Measurements from ENCODE around the gene USH1C. TPM values are rescaled to one million over a fixed set of nuclear protein-coding genes. Genes with fewer than 3 reads are reported as not detected.
A peak's percentile ranks its signal among the peaks of the same experiment; 100 is the strongest.

USH1C gene
- polyA plus RNA-seq, 6 donors from 2014 or later = not detected

GRCh38 chr11:17473071-17473744 lies 71.0 kb downstream of the USH1C start:
- no peak overlapping the region for H3K27ac Mint-ChIP-seq
- peaks cover 0 to 5% (median 0%) of the 10 kb centered on the region in 7 donors for H3K9me3 Mint-ChIP-seq
- peaks cover 32 to 67% (median 60%) of the 10 kb centered on the region in 3 donors for H3K27me3 Mint-ChIP-seq
- H3K4me1 Mint-ChIP-seq = peaks cover 0 to 4% (median 2%) of the 10 kb centered on the region in 3 donors
- H3K36me3 Mint-ChIP-seq = no peaks in the 10 kb centered on the region
- DNase-seq (no peak), ATAC-seq (ENCODE audit: low read depth in 2 of 2) (no peak)
- H3K4me3 Mint-ChIP-seq = no peak overlapping the region

GRCh38 chr11:17472467-17472866 lies 71.7 kb downstream of the USH1C start:
- no peak overlapping the region for H3K27ac Mint-ChIP-seq
- no peak for DNase-seq
- no peak for ATAC-seq (ENCODE audit: low read depth in 2 of 2)
- no peaks in the 10 kb centered on the region for H3K36me3 Mint-ChIP-seq
- peaks cover 0 to 5% (median 0%) of the 10 kb centered on the region in 7 donors for H3K9me3 Mint-ChIP-seq
- peaks cover 25 to 60% (median 56%) of the 10 kb centered on the region in 3 donors for H3K27me3 Mint-ChIP-seq
- H3K4me3 Mint-ChIP-seq = no peak overlapping the region
- H3K4me1 Mint-ChIP-seq = peaks cover 0 to 4% (median 2%) of the 10 kb centered on the region in 3 donors

GRCh38 chr11:17471501-17471900 lies 72.7 kb downstream of the USH1C start:
- no peaks in the 10 kb centered on the region for H3K36me3 Mint-ChIP-seq
- peaks cover 23 to 52% (median 50%) of the 10 kb centered on the region in 3 donors for H3K27me3 Mint-ChIP-seq
- H3K9me3 Mint-ChIP-seq = peaks cover 0 to 5% (median 0%) of the 10 kb centered on the region in 7 donors
- no peak for DNase-seq
- H3K4me3 Mint-ChIP-seq = no peak overlapping the region
- peaks cover 0 to 4% (median 2%) of the 10 kb centered on the region in 3 donors for H3K4me1 Mint-ChIP-seq
- ATAC-seq (ENCODE audit: low read depth in 2 of 2) = no peak
- H3K27ac Mint-ChIP-seq = no peak overlapping the region

GRCh38 chr11:17469998-17470397 lies 74.2 kb downstream of the USH1C start:
- Mint-ChIP-seq H3K27me3 (peaks cover 23 to 37% (median 35%) of the 10 kb centered on the region in 3 donors), H3K4me3 (no peak overlapping the region), H3K9me3 (peaks cover 0 to 5% (median 0%) of the 10 kb centered on the region in 7 donors), H3K27ac (no peak overlapping the region), H3K36me3 (no peaks in the 10 kb centered on the region), H3K4me1 (no peaks in the 10 kb centered on the region)
- no peak for ATAC-seq (ENCODE audit: low read depth in 2 of 2)
- no peak for DNase-seq

- DNase-seq = no peak
- peaks cover 0 to 5% (median 0%) of the 10 kb centered on the region in 7 donors for H3K9me3 Mint-ChIP-seq
- H3K27me3 Mint-ChIP-seq = peaks cover 7 to 19% (median 17%) of the 10 kb centered on the region in 3 donors
- ATAC-seq (ENCODE audit: low read depth in 2 of 2) = no peak
- no peaks in the 10 kb centered on the region for H3K4me1 Mint-ChIP-seq
- H3K4me3 Mint-ChIP-seq = no peak overlapping the region
- no peak overlapping the region for H3K27ac Mint-ChIP-seq
- H3K36me3 Mint-ChIP-seq = no peaks in the 10 kb centered on the region
These were observed 76.1 kb downstream of the USH1C start for GRCh38 chr11:17468122-17468521.

- ATAC-seq (ENCODE audit: low read depth in 2 of 2) (no peak), DNase-seq (no peak)
- Mint-ChIP-seq H3K4me1 (no peaks in the 10 kb centered on the region), H3K9me3 (peaks cover 0 to 2% (median 0%) of the 10 kb centered on the region in 7 donors), H3K4me3 (no peak overlapping the region), H3K36me3 (no peaks in the 10 kb centered on the region), H3K27ac (no peak overlapping the region), H3K27me3 (peaks cover 0 to 11% (median 7%) of the 10 kb centered on the region in 3 donors)
These were observed 80.6 kb downstream of the USH1C start for GRCh38 chr11:17463546-17464174.

- no peaks in the 10 kb centered on the region for H3K36me3 Mint-ChIP-seq
- ATAC-seq (ENCODE audit: low read depth in 2 of 2) (no peak), DNase-seq (no peak)
- H3K27me3 Mint-ChIP-seq = peaks cover 0 to 11% (median 7%) of the 10 kb centered on the region in 3 donors
- peak overlapping the region in 1 of 6 donors; percentile 17 for H3K27ac Mint-ChIP-seq
- no peaks in the 10 kb centered on the region for H3K4me1 Mint-ChIP-seq
- H3K4me3 Mint-ChIP-seq = no peak overlapping the region
- peaks cover 0 to 2% (median 0%) of the 10 kb centered on the region in 7 donors for H3K9me3 Mint-ChIP-seq
These were observed 81.3 kb downstream of the USH1C start for GRCh38 chr11:17462940-17463339.

GRCh38 chr11:17460406-17460805 lies 83.8 kb downstream of the USH1C start:
- H3K4me3 Mint-ChIP-seq = no peak overlapping the region
- H3K27me3 Mint-ChIP-seq = peaks cover 11 to 15% (median 14%) of the 10 kb centered on the region in 3 donors
- ATAC-seq (ENCODE audit: low read depth in 2 of 2) = no peak
- no peaks in the 10 kb centered on the region for H3K36me3 Mint-ChIP-seq
- no peaks in the 10 kb centered on the region for H3K4me1 Mint-ChIP-seq
- DNase-seq = no peak
- H3K27ac Mint-ChIP-seq = no peak overlapping the region
- H3K9me3 Mint-ChIP-seq = peaks cover 0 to 2% (median 0%) of the 10 kb centered on the region in 7 donors

- no peak overlapping the region for H3K27ac Mint-ChIP-seq
- ATAC-seq (ENCODE audit: low read depth in 2 of 2) (no peak), DNase-seq (no peak)
- H3K36me3 Mint-ChIP-seq = no peaks in the 10 kb centered on the region
- H3K4me3 Mint-ChIP-seq = no peak overlapping the region
- H3K4me1 Mint-ChIP-seq = no peaks in the 10 kb centered on the region
- H3K9me3 Mint-ChIP-seq = peaks cover 0 to 2% (median 0%) of the 10 kb centered on the region in 7 donors
- peaks cover 8 to 17% (median 14%) of the 10 kb centered on the region in 3 donors for H3K27me3 Mint-ChIP-seq
These were observed 84.8 kb downstream of the USH1C start for GRCh38 chr11:17459236-17459896.

GRCh38 chr11:17458268-17458667 lies 85.9 kb downstream of the USH1C start:
- Mint-ChIP-seq H3K4me1 (no peaks in the 10 kb centered on the region), H3K27ac (no peak overlapping the region), H3K4me3 (no peak overlapping the region), H3K36me3 (no peaks in the 10 kb centered on the region), H3K27me3 (peaks cover 8 to 21% (median 14%) of the 10 kb centered on the region in 3 donors), H3K9me3 (peaks cover 0 to 2% (median 0%) of the 10 kb centered on the region in 7 donors)
- DNase-seq = no peak
- no peak for ATAC-seq (ENCODE audit: low read depth in 2 of 2)

- DNase-seq (no peak), ATAC-seq (ENCODE audit: low read depth in 2 of 2) (no peak)
- Mint-ChIP-seq H3K9me3 (peaks cover 0 to 2% (median 0%) of the 10 kb centered on the region in 7 donors), H3K27me3 (peaks cover 7 to 21% (median 15%) of the 10 kb centered on the region in 3 donors), H3K4me1 (no peaks in the 10 kb centered on the region), H3K36me3 (no peaks in the 10 kb centered on the region), H3K27ac (no peak overlapping the region), H3K4me3 (peak overlapping the region in 1 of 8 donors; percentile 23)
These were observed 86.6 kb downstream of the USH1C start for GRCh38 chr11:17457396-17458173.

- Mint-ChIP-seq H3K4me1 (no peaks in the 10 kb centered on the region), H3K27ac (no peak overlapping the region), H3K9me3 (peaks cover 0 to 2% (median 0%) of the 10 kb centered on the region in 7 donors), H3K4me3 (no peak overlapping the region), H3K36me3 (no peaks in the 10 kb centered on the region), H3K27me3 (peaks cover 13 to 30% (median 26%) of the 10 kb centered on the region in 3 donors)
- no peak for DNase-seq
- no peak for ATAC-seq (ENCODE audit: low read depth in 2 of 2)
These were observed 91.5 kb downstream of the USH1C start for GRCh38 chr11:17452668-17453067.

GRCh38 chr11:17449158-17449557 lies 95.1 kb downstream of the USH1C start:
- DNase-seq (no peak), ATAC-seq (ENCODE audit: low read depth in 2 of 2) (no peak)
- H3K9me3 Mint-ChIP-seq = no peaks in the 10 kb centered on the region
- no peaks in the 10 kb centered on the region for H3K36me3 Mint-ChIP-seq
- no peak overlapping the region for H3K4me3 Mint-ChIP-seq
- H3K27ac Mint-ChIP-seq = no peak overlapping the region
- peaks cover 7 to 17% (median 9%) of the 10 kb centered on the region in 3 donors for H3K27me3 Mint-ChIP-seq
- no peaks in the 10 kb centered on the region for H3K4me1 Mint-ChIP-seq

All from naive B cell (primary cell).